GM23338 (cell line): ENCODE data around the gene PALS2. TPM values are rescaled to one million over a fixed set of nuclear protein-coding genes. Genes with fewer than 3 reads are reported as not detected.

ENCODE experiments used
- ATAC-seq: fragments of 200-7000 bp; cut with Tn5 transposase; 3 replicates; pipeline ENCODE4 v1.9.1; 2020
- DNase-seq: peaks from one replicate; pipeline ENCODE4 v3.0.0-alpha.2; 2015; ENCODE audit warnings: low spot score
- H2AFZ ChIP-seq: fragments of 200-600 bp; sonication (generic); 2 replicates; pipeline ENCODE4 v1.8.0; 2016; ENCODE audit warnings: antibody characterized with exemption, mild to moderate bottlenecking, moderate library complexity
- H3F3A ChIP-seq: fragments of 200-600 bp; sonication (generic); replicated peaks from 2 replicates; pipeline ENCODE4 v1.8.0; 2017; ENCODE audit warnings: antibody characterized with exemption, mixed run types, low read depth
- H3K27ac ChIP-seq: fragments of 200-600 bp; sonication (generic); 2 replicates; pipeline ENCODE4 v1.6.1; 2016; ENCODE audit warnings: low read depth
- H3K27me3 ChIP-seq: fragments of 200-600 bp; sonication (generic); 2 replicates; pipeline ENCODE4 v1.8.0; 2016; ENCODE audit warnings: mild to moderate bottlenecking, mixed run types, moderate library complexity; ENCODE audit not compliant: insufficient read depth
- H3K36me3 ChIP-seq: fragments of 200-600 bp; sonication (generic); 2 replicates; pipeline ENCODE4 v1.8.0; 2016; ENCODE audit warnings: mild to moderate bottlenecking; ENCODE audit not compliant: insufficient read depth
- H3K4me1 ChIP-seq: fragments of 200-600 bp; sonication (generic); 2 replicates; pipeline ENCODE4 v1.8.0; 2016; ENCODE audit warnings: mild to moderate bottlenecking, moderate library complexity; ENCODE audit not compliant: insufficient read depth
- H3K4me2 ChIP-seq: fragments of 200-600 bp; sonication (generic); 2 replicates; pipeline ENCODE4 v1.7.1; 2017; ENCODE audit warnings: mixed run types
- H3K4me3 ChIP-seq: fragments of 200-600 bp; sonication (generic); 2 replicates; pipeline ENCODE4 v1.6.1; 2016; ENCODE audit warnings: mixed run types
- H3K79me2 ChIP-seq: fragments of 200-600 bp; sonication (generic); replicated peaks from 2 replicates; pipeline ENCODE4 v1.8.0; 2017; ENCODE audit warnings: mild to moderate bottlenecking; ENCODE audit not compliant: insufficient read depth
- H3K9me2 ChIP-seq: fragments of 200-600 bp; sonication (generic); 2 replicates; pipeline ENCODE4 v1.8.0; 2017; ENCODE audit not compliant: insufficient read depth
- H4K20me1 ChIP-seq: fragments of 200-600 bp; sonication (generic); replicated peaks from 2 replicates; pipeline ENCODE4 v1.8.0; 2017; ENCODE audit warnings: mild to moderate bottlenecking; ENCODE audit not compliant: insufficient read depth
- H3K27ac Mint-ChIP-seq: 2 replicates; pipeline ENCODE4 v1.8.0; 2020; ENCODE audit warnings: inconsistent platforms, mild to moderate bottlenecking, moderate library complexity, mixed read lengths
- H3K27me3 Mint-ChIP-seq: 3 replicates; pipeline ENCODE4 v1.8.0; 2022; ENCODE audit warnings: low read depth, mild to moderate bottlenecking, moderate library complexity, mixed read lengths, inconsistent platforms; ENCODE audit not compliant: insufficient read depth, poor library complexity
- H3K36me3 Mint-ChIP-seq: 3 replicates; pipeline ENCODE4 v1.8.0; 2021; ENCODE audit warnings: low read depth, mild to moderate bottlenecking, inconsistent platforms, moderate library complexity, mixed read lengths
- H3K4me1 Mint-ChIP-seq: 3 replicates; pipeline ENCODE4 v1.8.0; 2020; ENCODE audit warnings: mild to moderate bottlenecking, inconsistent platforms, mixed read lengths
- H3K4me3 Mint-ChIP-seq: 3 replicates; pipeline ENCODE4 v1.8.0; 2021; ENCODE audit warnings: moderate library complexity, mild to moderate bottlenecking, inconsistent platforms, mixed read lengths
- H3K9me3 Mint-ChIP-seq: 3 replicates; pipeline ENCODE4 v1.8.0; 2020; ENCODE audit warnings: moderate library complexity, mild to moderate bottlenecking, inconsistent platforms, mixed read lengths
- CREB1 ChIP-seq: fragments of 250-450 bp; sonication (Bioruptor Pico); IDR thresholded peaks from 2 replicates; pipeline ENCODE4 v1.5.0; 2020; ENCODE audit warnings: low read depth, mild to moderate bottlenecking, moderate library complexity
- CTCF ChIP-seq, 2 experiments: fragments of 200-600 bp in 1 of 2; sonication (generic) in 1 of 2; conservative IDR thresholded peaks; 2 replicates each; pipeline versions ENCODE4 v1.5.1 to v1.6.1; 2016 to 2017; ENCODE audit warnings: antibody characterized with exemption in 2 of 2, low read depth in 2 of 2, mild to moderate bottlenecking in 2 of 2, moderate library complexity in 1 of 2
- ETS1 ChIP-seq: IDR thresholded peaks from 2 replicates; pipeline ENCODE4 v1.6.1; 2016; ENCODE audit warnings: antibody characterized with exemption
- EZH2 ChIP-seq: fragments of 200-600 bp; sonication (generic); IDR thresholded peaks from one replicate; pipeline ENCODE4 v1.8.0; 2017; ENCODE audit warnings: antibody characterized with exemption, mild to moderate bottlenecking, low read depth; ENCODE audit not compliant: unreplicated experiment
- EZH2phosphoT487 ChIP-seq: fragments of 200-600 bp; sonication (generic); IDR thresholded peaks from one replicate; pipeline ENCODE4 v1.8.1; 2018; ENCODE audit warnings: antibody characterized with exemption; ENCODE audit not compliant: unreplicated experiment
- JUNB ChIP-seq: IDR thresholded peaks from one replicate; pipeline ENCODE4 v1.6.1; 2016; ENCODE audit warnings: antibody characterized with exemption; ENCODE audit not compliant: unreplicated experiment
- REST ChIP-seq: IDR thresholded peaks from one replicate; pipeline ENCODE4 v1.6.1; 2018; ENCODE audit warnings: antibody characterized with exemption; ENCODE audit not compliant: unreplicated experiment
- STAT1 ChIP-seq: IDR thresholded peaks from one replicate; pipeline ENCODE4 v1.6.1; 2016; ENCODE audit warnings: antibody characterized with exemption; ENCODE audit not compliant: unreplicated experiment
- ZNF331 ChIP-seq: fragments of 250-450 bp; sonication (Bioruptor Pico); IDR thresholded peaks from 2 replicates; pipeline ENCODE4 v1.5.0; 2020; ENCODE audit warnings: low read depth, mild to moderate bottlenecking, moderate library complexity
- polyA plus RNA-seq: library from polyadenylated mRNA; unstranded; fragments of >200 nt; fragmentation: Nextera tagmentation; extraction: Ambion mirVana; gene quantifications from 2 replicates; pipeline ENCODE4 v1.2.1, GENCODE V29; 2016
- total RNA-seq: library from RNA; depleted of rRNA; stranded (reverse); fragments of >200 nt; shearing (Covaris generic); gene quantifications from 2 replicates; pipeline ENCODE4 v1.2.3, GENCODE V29; 2014
- TF ChIP-seq, protein P1 (sequence below): fragments of 250-450 bp; sonication (Bioruptor Pico); IDR thresholded peaks from 2 replicates; pipeline ENCODE4 v1.5.0; 2020; ENCODE audit warnings: mild to moderate bottlenecking, moderate library complexity

The PALS2 gene
- total and polyA plus RNA-seq, 2 experiments from 2014 or later: 51.8 to 115 TPM

DNA sequence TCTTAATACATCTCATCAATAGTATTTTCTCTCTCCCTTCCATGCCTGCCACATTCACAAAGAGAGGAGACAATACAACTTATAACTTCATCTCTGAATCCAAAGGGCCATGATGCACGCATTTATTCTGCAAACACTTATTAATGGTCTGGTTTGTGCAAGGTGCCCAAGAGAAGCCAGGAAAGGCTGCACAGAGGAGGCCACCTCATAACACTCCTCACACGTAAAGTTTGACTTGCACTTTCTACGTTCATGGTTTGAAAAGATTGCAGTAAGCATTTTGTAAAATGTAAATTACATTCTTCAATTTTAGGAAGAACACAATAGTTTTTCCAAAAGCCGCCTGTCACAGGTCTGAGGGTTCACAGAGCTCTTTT is 1.2 kb upstream of the PALS2 start (continued):
- TF ChIP-seq CTCF (conservative IDR thresholded peaks at IDR 0.05; ENCODE audit: low read depth in 2 of 2): no peak
- no peak for TF ChIP-seq CREB1
- no peak for TF ChIP-seq ETS1
- TF ChIP-seq ZNF331: no peak

- Mint-ChIP-seq H3K27me3 (peaks cover 11% of the 10 kb centered on the region), H3K4me3 (peak overlapping the region; percentile 82), H3K27ac (no peak overlapping the region), H3K36me3 (peaks cover 4% of the 10 kb centered on the region; the same call in 2 of the 3 replicates), H3K4me1 (peaks cover 63% of the 10 kb centered on the region), H3K9me3 (no peaks in the 10 kb centered on the region)
- Histone ChIP-seq H3K79me2 (peaks cover 37% of the 10 kb centered on the region), H3K4me2 (peak overlapping the region; percentile 87), H3K27me3 (peaks cover 10% of the 10 kb centered on the region), H3K9me2 (no peaks in the 10 kb centered on the region), H3K36me3 (no peaks in the 10 kb centered on the region), H3F3A (0 out of 2 replicates have a peak, but pooled peaks cover 7% of the 10 kb centered on the region), H2AFZ (peak overlapping the region; percentile 89; the same call in 1 of the 2 replicates), H3K27ac (no peak overlapping the region), H4K20me1 (peaks cover 21% of the 10 kb centered on the region; the same call in 1 of the 2 replicates), H3K4me3 (peak overlapping the region; percentile 78), H3K4me1 (peaks cover 67% of the 10 kb centered on the region)
- DNase-seq: peak; percentile 21
- ATAC-seq: peak; percentile 9
- TF ChIP-seq EZH2 (no peak), REST (no peak), JUNB (no peak), ZNF331 (no peak), EZH2phosphoT487 (no peak), ETS1 (no peak), STAT1 (no peak)
- TF ChIP-seq, protein P1, sequence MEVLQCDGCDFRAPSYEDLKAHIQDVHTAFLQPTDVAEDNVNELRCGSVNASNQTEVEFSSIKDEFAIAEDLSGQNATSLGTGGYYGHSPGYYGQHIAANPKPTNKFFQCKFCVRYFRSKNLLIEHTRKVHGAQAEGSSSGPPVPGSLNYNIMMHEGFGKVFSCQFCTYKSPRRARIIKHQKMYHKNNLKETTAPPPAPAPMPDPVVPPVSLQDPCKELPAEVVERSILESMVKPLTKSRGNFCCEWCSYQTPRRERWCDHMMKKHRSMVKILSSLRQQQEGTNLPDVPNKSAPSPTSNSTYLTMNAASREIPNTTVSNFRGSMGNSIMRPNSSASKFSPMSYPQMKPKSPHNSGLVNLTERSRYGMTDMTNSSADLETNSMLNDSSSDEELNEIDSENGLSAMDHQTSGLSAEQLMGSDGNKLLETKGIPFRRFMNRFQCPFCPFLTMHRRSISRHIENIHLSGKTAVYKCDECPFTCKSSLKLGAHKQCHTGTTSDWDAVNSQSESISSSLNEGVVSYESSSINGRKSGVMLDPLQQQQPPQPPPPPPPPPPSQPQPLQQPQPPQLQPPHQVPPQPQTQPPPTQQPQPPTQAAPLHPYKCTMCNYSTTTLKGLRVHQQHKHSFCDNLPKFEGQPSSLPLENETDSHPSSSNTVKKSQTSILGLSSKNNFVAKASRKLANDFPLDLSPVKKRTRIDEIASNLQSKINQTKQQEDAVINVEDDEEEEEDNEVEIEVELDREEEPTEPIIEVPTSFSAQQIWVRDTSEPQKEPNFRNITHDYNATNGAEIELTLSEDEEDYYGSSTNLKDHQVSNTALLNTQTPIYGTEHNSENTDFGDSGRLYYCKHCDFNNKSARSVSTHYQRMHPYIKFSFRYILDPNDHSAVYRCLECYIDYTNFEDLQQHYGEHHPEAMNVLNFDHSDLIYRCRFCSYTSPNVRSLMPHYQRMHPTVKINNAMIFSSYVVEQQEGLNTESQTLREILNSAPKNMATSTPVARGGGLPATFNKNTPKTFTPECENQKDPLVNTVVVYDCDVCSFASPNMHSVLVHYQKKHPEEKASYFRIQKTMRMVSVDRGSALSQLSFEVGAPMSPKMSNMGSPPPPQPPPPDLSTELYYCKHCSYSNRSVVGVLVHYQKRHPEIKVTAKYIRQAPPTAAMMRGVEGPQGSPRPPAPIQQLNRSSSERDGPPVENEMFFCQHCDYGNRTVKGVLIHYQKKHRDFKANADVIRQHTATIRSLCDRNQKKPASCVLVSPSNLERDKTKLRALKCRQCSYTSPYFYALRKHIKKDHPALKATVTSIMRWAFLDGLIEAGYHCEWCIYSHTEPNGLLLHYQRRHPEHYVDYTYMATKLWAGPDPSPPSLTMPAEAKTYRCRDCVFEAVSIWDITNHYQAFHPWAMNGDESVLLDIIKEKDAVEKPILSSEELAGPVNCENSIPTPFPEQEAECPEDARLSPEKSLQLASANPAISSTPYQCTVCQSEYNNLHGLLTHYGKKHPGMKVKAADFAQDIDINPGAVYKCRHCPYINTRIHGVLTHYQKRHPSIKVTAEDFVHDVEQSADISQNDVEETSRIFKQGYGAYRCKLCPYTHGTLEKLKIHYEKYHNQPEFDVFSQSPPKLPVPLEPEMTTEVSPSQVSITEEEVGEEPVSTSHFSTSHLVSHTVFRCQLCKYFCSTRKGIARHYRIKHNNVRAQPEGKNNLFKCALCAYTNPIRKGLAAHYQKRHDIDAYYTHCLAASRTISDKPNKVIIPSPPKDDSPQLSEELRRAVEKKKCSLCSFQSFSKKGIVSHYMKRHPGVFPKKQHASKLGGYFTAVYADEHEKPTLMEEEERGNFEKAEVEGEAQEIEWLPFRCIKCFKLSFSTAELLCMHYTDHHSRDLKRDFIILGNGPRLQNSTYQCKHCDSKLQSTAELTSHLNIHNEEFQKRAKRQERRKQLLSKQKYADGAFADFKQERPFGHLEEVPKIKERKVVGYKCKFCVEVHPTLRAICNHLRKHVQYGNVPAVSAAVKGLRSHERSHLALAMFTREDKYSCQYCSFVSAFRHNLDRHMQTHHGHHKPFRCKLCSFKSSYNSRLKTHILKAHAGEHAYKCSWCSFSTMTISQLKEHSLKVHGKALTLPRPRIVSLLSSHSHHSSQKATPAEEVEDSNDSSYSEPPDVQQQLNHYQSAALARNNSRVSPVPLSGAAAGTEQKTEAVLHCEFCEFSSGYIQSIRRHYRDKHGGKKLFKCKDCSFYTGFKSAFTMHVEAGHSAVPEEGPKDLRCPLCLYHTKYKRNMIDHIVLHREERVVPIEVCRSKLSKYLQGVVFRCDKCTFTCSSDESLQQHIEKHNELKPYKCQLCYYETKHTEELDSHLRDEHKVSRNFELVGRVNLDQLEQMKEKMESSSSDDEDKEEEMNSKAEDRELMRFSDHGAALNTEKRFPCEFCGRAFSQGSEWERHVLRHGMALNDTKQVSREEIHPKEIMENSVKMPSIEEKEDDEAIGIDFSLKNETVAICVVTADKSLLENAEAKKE (CRISPR knock-in tag): no peak
These were observed 757 bp upstream of the PALS2 start for GRCh38 chr7:24572393-24572996.
